GM13977 (cell line): Measurements from ENCODE around the gene PLEKHM3.
"Not testable (repeated sequence)": the region's sequence is repeated elsewhere in the genome, so short reads cannot be mapped to it uniquely, and the experiment has no call there.

Experiments used
- DNase-seq: peaks from one replicate; pipeline ENCODE4 v3.0.0; 2012; ENCODE audit warnings: low spot score
- CTCF ChIP-seq: IDR thresholded peaks from 2 replicates; pipeline ENCODE4 v1.5.1; 2012; ENCODE audit warnings: mild to moderate bottlenecking, control low read depth; ENCODE audit not compliant: insufficient read depth; ENCODE audit errors: extremely low read depth, missing control alignments
- in situ Hi-C: fragments of 300-500 bp; cut with MboI; formaldehyde crosslinking; loops from one replicate; pipeline ENCODE4 v1.12.0; 2022; ENCODE audit warnings: low sequenced_read_pairs, low pct_unique_long_range_greater_than_20kb, mixed read lengths, inconsistent platforms; ENCODE audit not compliant: unreplicated experiment

The PLEKHM3 gene

GRCh38 chr2:207813942-207814341, 211.4 kb downstream of the PLEKHM3 start:
- no peak for DNase-seq
- TF ChIP-seq CTCF = no peak
- in situ Hi-C loops = no loop called here

GRCh38 chr2:207813221-207813916, 212.0 kb downstream of the PLEKHM3 start:
- no peak for DNase-seq
- in situ Hi-C loops = no loop called here
- no peak for TF ChIP-seq CTCF

- in situ Hi-C loops = no loop called here
- no peak for TF ChIP-seq CTCF
- no peak for DNase-seq
Measured at GRCh38 chr2:207812726-207813080, 212.6 kb downstream of the PLEKHM3 start.

- in situ Hi-C loops = no loop called here
- no peak for TF ChIP-seq CTCF
- DNase-seq = no peak
Measured at GRCh38 chr2:207812058-207812725, 213.1 kb downstream of the PLEKHM3 start.

GRCh38 chr2:207811658-207812057, 213.7 kb downstream of the PLEKHM3 start:
- in situ Hi-C loops, DNase-seq: not testable (repeated sequence)

GRCh38 chr2:207810200-207810788, 215.0 kb downstream of the PLEKHM3 start:
- in situ Hi-C loops = no loop called here
- no peak for DNase-seq
- TF ChIP-seq CTCF = no peak

GRCh38 chr2:207808119-207808518, 217.2 kb downstream of the PLEKHM3 start:
- in situ Hi-C loops = no loop called here
- no peak for TF ChIP-seq CTCF
- DNase-seq = no peak
